Osteoblast (primary cell): Measurements from ENCODE around the gene PEX12. TPM values are rescaled to one million over a fixed set of nuclear protein-coding genes. Genes with fewer than 3 reads are reported as not detected.
A peak's percentile ranks its signal among the peaks of the same experiment; 100 is the strongest.

Source experiments
- DNase-seq: peaks from one replicate; pipeline ENCODE4 v3.0.0; 2011; ENCODE audit warnings: low spot score, mixed read lengths; ENCODE audit not compliant: insufficient read length; ENCODE audit errors: missing footprints
- H2AFZ ChIP-seq: 2 replicates; pipeline ENCODE4 v1.6.0; 2011; ENCODE audit warnings: mild to moderate bottlenecking, low read length
- H3K27ac ChIP-seq: 2 replicates; pipeline ENCODE4 v1.5.1; 2011; ENCODE audit warnings: mild to moderate bottlenecking, low read depth, low read length, moderate library complexity
- H3K27me3 ChIP-seq: 2 replicates; pipeline ENCODE4 v1.6.0; 2012; ENCODE audit warnings: mild to moderate bottlenecking, control low read depth, inconsistent platforms, low read length, moderate library complexity; ENCODE audit not compliant: insufficient read depth
- H3K36me3 ChIP-seq: 2 replicates; pipeline ENCODE4 v1.5.1; 2011; ENCODE audit warnings: mild to moderate bottlenecking, low read length, control low read depth, moderate library complexity; ENCODE audit not compliant: insufficient read depth
- H3K4me1 ChIP-seq: 2 replicates; pipeline ENCODE4 v1.5.1; 2011; ENCODE audit warnings: mild to moderate bottlenecking, low read length, control low read depth, moderate library complexity; ENCODE audit not compliant: insufficient read depth
- H3K4me2 ChIP-seq: 2 replicates; pipeline ENCODE4 v1.6.0; 2011; ENCODE audit warnings: mild to moderate bottlenecking, low read length; ENCODE audit not compliant: insufficient read depth
- H3K4me3 ChIP-seq: fragments of 200-600 bp; sonication (generic); 3 replicates; pipeline ENCODE4 v1.5.1; 2012; ENCODE audit warnings: mild to moderate bottlenecking, low read length, inconsistent platforms; ENCODE audit not compliant: insufficient read depth
- H3K79me2 ChIP-seq: 2 replicates; pipeline ENCODE4 v1.6.0; 2012; ENCODE audit warnings: mild to moderate bottlenecking, low read length, control low read depth, inconsistent platforms; ENCODE audit not compliant: insufficient read depth
- H3K9me3 ChIP-seq: 2 replicates; pipeline ENCODE4 v1.5.1; 2011; ENCODE audit warnings: low read depth, low read length, control low read depth
- H4K20me1 ChIP-seq: 2 replicates; pipeline ENCODE4 v1.6.0; 2012; ENCODE audit warnings: mild to moderate bottlenecking, low read length, control low read depth; ENCODE audit not compliant: insufficient read depth
- total RNA-seq: library from RNA; depleted of rRNA; stranded (reverse); fragments of >200 nt; gene quantifications from 2 replicates; pipeline ENCODE4 v1.2.3, GENCODE V29; 2012
- TF ChIP-seq, protein P1 (sequence below): IDR thresholded peaks from 2 replicates; pipeline ENCODE4 v1.5.1; 2011; ENCODE audit warnings: mild to moderate bottlenecking, low read depth, low read length, moderate library complexity; ENCODE audit errors: extremely low read depth

The PEX12 gene
- total RNA-seq, 1 donor: 8.0 TPM

DNA sequence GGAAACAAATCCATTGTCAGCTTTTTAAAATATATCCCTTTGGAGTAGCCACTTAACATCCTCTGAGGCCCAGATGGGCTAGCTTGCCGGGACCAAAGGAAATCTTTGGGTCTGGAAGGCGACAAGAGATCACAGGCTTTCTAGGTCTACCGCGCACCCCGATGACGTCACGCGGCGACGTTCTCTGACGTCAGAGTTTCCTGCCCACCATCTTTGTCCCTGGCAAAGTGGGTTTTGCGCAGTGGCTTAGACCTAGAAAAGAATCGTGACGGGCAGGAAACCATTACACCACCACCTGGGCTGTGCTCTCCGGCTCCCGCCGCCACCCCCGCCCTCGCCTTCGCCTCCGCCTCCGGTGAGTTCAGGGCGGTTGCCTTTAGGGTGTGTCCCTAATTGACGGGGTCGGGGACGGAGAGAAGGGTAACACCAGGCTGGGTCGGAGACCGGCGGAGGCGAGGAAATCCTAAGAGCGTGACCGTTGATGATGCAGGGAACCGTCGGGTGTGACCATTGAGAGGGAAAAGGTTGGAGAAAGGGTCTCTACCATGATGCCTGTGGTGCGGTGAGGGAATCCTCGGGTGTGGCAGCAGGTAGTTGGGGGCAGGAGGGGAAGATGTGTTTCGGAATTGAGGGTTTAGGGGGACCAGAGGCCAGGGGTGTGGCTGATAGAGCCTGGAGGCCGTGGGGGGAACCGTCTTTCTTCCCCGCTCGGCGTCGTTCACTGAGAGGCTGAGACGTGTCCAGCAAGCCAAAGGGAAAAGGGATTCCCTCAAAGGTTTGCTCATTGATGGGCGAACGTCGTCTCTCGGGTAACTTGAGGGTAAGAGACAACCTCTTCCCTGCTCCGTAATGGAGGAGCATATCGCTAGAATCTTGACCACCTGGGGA, 8.9 kb upstream of the PEX12 start, which contains the start of gene AP2B1:
TSS of gene AP2B1 (plus strand) at position 249 of the 888 bp plus-strand sequence. CDS start 6,709 bp downstream, outside the sequence.
- peak within 1 kb of the TSS; percentile 74 for H3K4me2 ChIP-seq
- peak within 1 kb of the TSS; percentile 95 for H3K27ac ChIP-seq
- peaks cover 19% of the 10 kb centered on the region for H4K20me1 ChIP-seq
- H3K4me3 ChIP-seq: peak within 1 kb of the TSS; percentile 94
- no peaks in the 10 kb centered on the region for H3K9me3 ChIP-seq
- peaks cover 51% of the 10 kb centered on the region for H3K79me2 ChIP-seq
- H3K27me3 ChIP-seq: no peaks in the 10 kb centered on the region
- no peaks in the 10 kb centered on the region for H3K36me3 ChIP-seq
- TF ChIP-seq, protein P1, sequence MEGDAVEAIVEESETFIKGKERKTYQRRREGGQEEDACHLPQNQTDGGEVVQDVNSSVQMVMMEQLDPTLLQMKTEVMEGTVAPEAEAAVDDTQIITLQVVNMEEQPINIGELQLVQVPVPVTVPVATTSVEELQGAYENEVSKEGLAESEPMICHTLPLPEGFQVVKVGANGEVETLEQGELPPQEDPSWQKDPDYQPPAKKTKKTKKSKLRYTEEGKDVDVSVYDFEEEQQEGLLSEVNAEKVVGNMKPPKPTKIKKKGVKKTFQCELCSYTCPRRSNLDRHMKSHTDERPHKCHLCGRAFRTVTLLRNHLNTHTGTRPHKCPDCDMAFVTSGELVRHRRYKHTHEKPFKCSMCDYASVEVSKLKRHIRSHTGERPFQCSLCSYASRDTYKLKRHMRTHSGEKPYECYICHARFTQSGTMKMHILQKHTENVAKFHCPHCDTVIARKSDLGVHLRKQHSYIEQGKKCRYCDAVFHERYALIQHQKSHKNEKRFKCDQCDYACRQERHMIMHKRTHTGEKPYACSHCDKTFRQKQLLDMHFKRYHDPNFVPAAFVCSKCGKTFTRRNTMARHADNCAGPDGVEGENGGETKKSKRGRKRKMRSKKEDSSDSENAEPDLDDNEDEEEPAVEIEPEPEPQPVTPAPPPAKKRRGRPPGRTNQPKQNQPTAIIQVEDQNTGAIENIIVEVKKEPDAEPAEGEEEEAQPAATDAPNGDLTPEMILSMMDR: no peak
- peaks cover 19% of the 10 kb centered on the region for H3K4me1 ChIP-seq
- peak within 1 kb of the TSS; percentile 97 for H2AFZ ChIP-seq
- DNase-seq: peak; percentile 94

- no peaks in the 10 kb centered on the region for H3K36me3 ChIP-seq
- peaks cover 44% of the 10 kb centered on the region for H3K79me2 ChIP-seq
- H3K4me2 ChIP-seq: peak overlapping the region; percentile 74
- H3K4me1 ChIP-seq: peaks cover 19% of the 10 kb centered on the region
- H3K27me3 ChIP-seq: no peaks in the 10 kb centered on the region
- TF ChIP-seq, protein P1: no peak
- peaks cover 14% of the 10 kb centered on the region for H4K20me1 ChIP-seq
- DNase-seq: no peak
- H3K27ac ChIP-seq: peak overlapping the region; percentile 95
- H2AFZ ChIP-seq: peak overlapping the region; percentile 97
- H3K4me3 ChIP-seq: peak overlapping the region; percentile 94
- H3K9me3 ChIP-seq: no peaks in the 10 kb centered on the region
Measured at GRCh38 chr17:35586569-35587073, 8.2 kb upstream of the PEX12 start.

DNA sequence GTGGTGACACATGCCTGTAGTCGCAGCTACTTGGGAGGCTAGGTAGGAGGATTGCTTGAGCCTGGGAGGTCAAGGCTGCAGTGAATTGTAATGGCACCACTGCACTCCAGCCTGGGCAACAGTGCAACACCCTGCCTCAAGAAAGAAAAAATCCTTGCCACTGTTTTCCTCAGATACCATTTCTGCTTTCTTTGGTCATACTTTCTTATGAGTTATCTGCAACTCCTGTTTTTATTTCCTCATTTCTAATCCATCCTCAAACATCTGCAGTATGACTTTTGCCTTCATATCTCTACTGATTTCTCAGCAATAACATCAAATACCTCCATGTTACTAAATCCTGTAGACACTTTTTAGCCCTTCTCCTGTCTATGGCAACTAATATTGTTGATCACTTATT, 5.7 kb upstream of the PEX12 start:
- no peak overlapping the region for H2AFZ ChIP-seq
- H3K27ac ChIP-seq: no peak overlapping the region
- H3K4me2 ChIP-seq: no peak overlapping the region
- peaks cover 17% of the 10 kb centered on the region for H3K4me1 ChIP-seq
- H3K36me3 ChIP-seq: no peaks in the 10 kb centered on the region
- H3K4me3 ChIP-seq: no peak overlapping the region
- no peaks in the 10 kb centered on the region for H3K9me3 ChIP-seq
- no peaks in the 10 kb centered on the region for H4K20me1 ChIP-seq
- H3K27me3 ChIP-seq: no peaks in the 10 kb centered on the region
- DNase-seq: no peak
- TF ChIP-seq, protein P1: no peak
- peaks cover 19% of the 10 kb centered on the region for H3K79me2 ChIP-seq

GRCh38 chr17:35578929-35579432, 610 bp upstream of the PEX12 start:
- Histone ChIP-seq H3K4me2 (peak overlapping the region; percentile 91), H3K79me2 (peaks cover 2% of the 10 kb centered on the region), H3K4me3 (peak overlapping the region; percentile 88), H4K20me1 (no peaks in the 10 kb centered on the region), H3K27me3 (no peaks in the 10 kb centered on the region), H3K36me3 (peaks cover 6% of the 10 kb centered on the region), H3K9me3 (no peaks in the 10 kb centered on the region), H3K4me1 (peaks cover 18% of the 10 kb centered on the region), H2AFZ (peak overlapping the region; percentile 98), H3K27ac (peak overlapping the region; percentile 82)
- no peak for DNase-seq
- TF ChIP-seq, protein P1: no peak
